WERI-Rb-1 (cell line): ENCODE results near the gene EFR3B.

Experiments
- DNase-seq: peaks from one replicate; pipeline ENCODE4 v3.0.0-alpha.2; 2020
- H3K27ac ChIP-seq: fragments of 250-450 bp; sonication (Bioruptor Pico); 2 replicates; pipeline ENCODE4 v1.5.1; 2020; ENCODE audit warnings: mild to moderate bottlenecking, moderate library complexity
- H3K27me3 ChIP-seq: fragments of 250-450 bp; sonication (Bioruptor Pico); 2 replicates; pipeline ENCODE4 v1.5.1; 2021; ENCODE audit warnings: mild to moderate bottlenecking, low read depth, moderate library complexity; ENCODE audit not compliant: insufficient read depth, severe bottlenecking
- H3K36me3 ChIP-seq: fragments of 250-450 bp; sonication (Bioruptor Pico); 2 replicates; pipeline ENCODE4 v1.5.1; 2020; ENCODE audit warnings: mild to moderate bottlenecking, moderate library complexity
- H3K4me3 ChIP-seq: 2 replicates; pipeline ENCODE4 v1.5.1; 2011; ENCODE audit warnings: low read depth, mild to moderate bottlenecking, control low read depth, low read length
- H3K9me3 ChIP-seq: fragments of 250-450 bp; sonication (Bioruptor Pico); 2 replicates; pipeline ENCODE4 v1.5.1; 2021; ENCODE audit warnings: mild to moderate bottlenecking, moderate library complexity; ENCODE audit not compliant: severe bottlenecking
- CTCF ChIP-seq: IDR thresholded peaks from 2 replicates; pipeline ENCODE4 v1.5.1; 2011; ENCODE audit warnings: low read depth, mild to moderate bottlenecking, control low read depth, inconsistent platforms, low read length

The EFR3B gene

GRCh38 chr2:25036221-25036559 is 5.7 kb upstream of the EFR3B start:
- no peak for TF ChIP-seq CTCF
- Histone ChIP-seq H3K9me3 (no peaks in the 10 kb centered on the region), H3K27ac (peak overlapping the region; percentile 48), H3K36me3 (no peaks in the 10 kb centered on the region), H3K4me3 (no peak overlapping the region), H3K27me3 (no peaks in the 10 kb centered on the region)
- DNase-seq, result peak; percentile 84

GRCh38 chr2:25039126-25039525 is 2.8 kb upstream of the EFR3B start:
- Histone ChIP-seq H3K27ac (no peak overlapping the region), H3K4me3 (no peak overlapping the region), H3K9me3 (no peaks in the 10 kb centered on the region), H3K27me3 (no peaks in the 10 kb centered on the region), H3K36me3 (no peaks in the 10 kb centered on the region)
- DNase-seq, result no peak
- no peak for TF ChIP-seq CTCF

- Histone ChIP-seq H3K9me3 (no peaks in the 10 kb centered on the region), H3K4me3 (peak overlapping the region; percentile 77), H3K27ac (peak overlapping the region; percentile 34), H3K36me3 (no peaks in the 10 kb centered on the region), H3K27me3 (no peaks in the 10 kb centered on the region)
- DNase-seq, result peak; percentile 89
- TF ChIP-seq CTCF, result peak; percentile 51
These were observed 459 bp upstream of the EFR3B start for GRCh38 chr2:25041307-25041927.

- no peaks in the 10 kb centered on the region for H3K9me3 ChIP-seq
- H3K27me3 ChIP-seq, result no peaks in the 10 kb centered on the region
These were observed 705 bp downstream of the EFR3B start for GRCh38 chr2:25042321-25043240.

GRCh38 chr2:25043241-25043867 is 1.5 kb downstream of the EFR3B start:
- DNase-seq, result no peak
- H3K27ac ChIP-seq, result no peak overlapping the region
- peak overlapping the region; percentile 72 for H3K4me3 ChIP-seq
- TF ChIP-seq CTCF, result no peak
- no peaks in the 10 kb centered on the region for H3K27me3 ChIP-seq
- H3K36me3 ChIP-seq, result no peaks in the 10 kb centered on the region
- H3K9me3 ChIP-seq, result no peaks in the 10 kb centered on the region

More at GRCh38 chr2:25042321-25043240, 705 bp downstream of the EFR3B start:
- peak overlapping the region; percentile 72 for H3K4me3 ChIP-seq
- peak overlapping the region; percentile 76 for H3K27ac ChIP-seq
- H3K36me3 ChIP-seq, result no peaks in the 10 kb centered on the region
- DNase-seq, result peak; percentile 47
- TF ChIP-seq CTCF, result no peak
